Measurements from ENCODE around the gene RAB3IL1.

The RAB3IL1 gene

GRCh38 chr11:61910187-61911127 is 6.9 kb downstream of the RAB3IL1 start:
- no peak for DNase-seq (ENCODE audit: low spot score)
- in situ Hi-C loops (cut with MboI; ENCODE audit: low sequenced_read_pairs, unreplicated experiment), result no loop called here
- TF ChIP-seq, protein P1, sequence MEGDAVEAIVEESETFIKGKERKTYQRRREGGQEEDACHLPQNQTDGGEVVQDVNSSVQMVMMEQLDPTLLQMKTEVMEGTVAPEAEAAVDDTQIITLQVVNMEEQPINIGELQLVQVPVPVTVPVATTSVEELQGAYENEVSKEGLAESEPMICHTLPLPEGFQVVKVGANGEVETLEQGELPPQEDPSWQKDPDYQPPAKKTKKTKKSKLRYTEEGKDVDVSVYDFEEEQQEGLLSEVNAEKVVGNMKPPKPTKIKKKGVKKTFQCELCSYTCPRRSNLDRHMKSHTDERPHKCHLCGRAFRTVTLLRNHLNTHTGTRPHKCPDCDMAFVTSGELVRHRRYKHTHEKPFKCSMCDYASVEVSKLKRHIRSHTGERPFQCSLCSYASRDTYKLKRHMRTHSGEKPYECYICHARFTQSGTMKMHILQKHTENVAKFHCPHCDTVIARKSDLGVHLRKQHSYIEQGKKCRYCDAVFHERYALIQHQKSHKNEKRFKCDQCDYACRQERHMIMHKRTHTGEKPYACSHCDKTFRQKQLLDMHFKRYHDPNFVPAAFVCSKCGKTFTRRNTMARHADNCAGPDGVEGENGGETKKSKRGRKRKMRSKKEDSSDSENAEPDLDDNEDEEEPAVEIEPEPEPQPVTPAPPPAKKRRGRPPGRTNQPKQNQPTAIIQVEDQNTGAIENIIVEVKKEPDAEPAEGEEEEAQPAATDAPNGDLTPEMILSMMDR (IDR thresholded peaks at IDR 0.05; ENCODE audit: borderline replicate concordance, control extremely low read depth, extremely low read depth, insufficient read depth, missing control alignments), result no peak

GRCh38 chr11:61908730-61909316 is 8.5 kb downstream of the RAB3IL1 start:
- DNase-seq (ENCODE audit: low spot score), result no peak
- in situ Hi-C loops (cut with MboI; ENCODE audit: low sequenced_read_pairs, unreplicated experiment), result no loop called here
- TF ChIP-seq, protein P1 (IDR thresholded peaks at IDR 0.05; ENCODE audit: borderline replicate concordance, control extremely low read depth, extremely low read depth, insufficient read depth, missing control alignments), result no peak

GRCh38 chr11:61907871-61908729 is 9.3 kb downstream of the RAB3IL1 start:
- in situ Hi-C loops (cut with MboI; ENCODE audit: low sequenced_read_pairs, unreplicated experiment), result no loop called here
- TF ChIP-seq, protein P1 (IDR thresholded peaks at IDR 0.05; ENCODE audit: borderline replicate concordance, control extremely low read depth, extremely low read depth, insufficient read depth, missing control alignments), result no peak
- no peak for DNase-seq (ENCODE audit: low spot score)

GRCh38 chr11:61907282-61907681 is 10.1 kb downstream of the RAB3IL1 start:
- no peak for DNase-seq (ENCODE audit: low spot score)

GRCh38 chr11:61906522-61906909 is 10.8 kb downstream of the RAB3IL1 start:
- no peak for DNase-seq (ENCODE audit: low spot score)
- TF ChIP-seq, protein P1 (IDR thresholded peaks at IDR 0.05; ENCODE audit: borderline replicate concordance, control extremely low read depth, extremely low read depth, insufficient read depth, missing control alignments), result no peak
- in situ Hi-C loops (cut with MboI; ENCODE audit: low sequenced_read_pairs, unreplicated experiment), result no loop called here

More at GRCh38 chr11:61907282-61907681, 10.1 kb downstream of the RAB3IL1 start:
- in situ Hi-C loops (cut with MboI; ENCODE audit: low sequenced_read_pairs, unreplicated experiment), result no loop called here
- TF ChIP-seq, protein P1 (IDR thresholded peaks at IDR 0.05; ENCODE audit: borderline replicate concordance, control extremely low read depth, extremely low read depth, insufficient read depth, missing control alignments), result no peak
